CD8-positive, alpha-beta memory T cell (primary cell): ENCODE results near the gene AGAP5. TPM values are rescaled to one million over a fixed set of nuclear protein-coding genes. Genes with fewer than 3 reads are reported as not detected.
A peak's percentile ranks its signal among the peaks of the same experiment; 100 is the strongest.

ENCODE experiments used
- CTCF ChIA-PET: fragments of 350-600 bp; sonication (Branson Sonifier 250); formaldehyde crosslinking; loops from one replicate; lab custom pipeline; 2021; ENCODE audit warnings: antibody characterized with exemption; lab: Charles Lee
- POLR2A ChIA-PET: fragments of 350-600 bp; sonication (Branson Sonifier 250); formaldehyde crosslinking; loops from one replicate; lab custom pipeline; 2021; ENCODE audit warnings: antibody characterized with exemption; lab: Charles Lee
- DNase-seq, 5 donors: peaks; one replicate each; pipeline versions ENCODE4 v3.0.0 to v3.0.0-alpha.2; 2020 to 2022; ENCODE audit warnings: mixed read lengths in 1 of 5
- H3K27ac ChIP-seq: one replicate; pipeline ENCODE4 v1.7.0; 2013; ENCODE audit warnings: low read depth, mild to moderate bottlenecking, low read length, moderate library complexity
- H3K27me3 ChIP-seq: 2 replicates; pipeline ENCODE4 v1.7.0; 2013; ENCODE audit warnings: low read length, mild to moderate bottlenecking; ENCODE audit not compliant: insufficient read depth, poor library complexity, severe bottlenecking
- H3K36me3 ChIP-seq: 2 replicates; pipeline ENCODE4 v1.7.0; 2013; ENCODE audit warnings: mild to moderate bottlenecking, low read length, moderate library complexity; ENCODE audit not compliant: insufficient read depth
- H3K4me1 ChIP-seq: 2 replicates; pipeline ENCODE4 v1.7.0; 2013; ENCODE audit warnings: mild to moderate bottlenecking, low read length, moderate library complexity; ENCODE audit not compliant: insufficient read depth
- H3K4me3 ChIP-seq: 2 replicates; pipeline ENCODE4 v1.7.0; 2013; ENCODE audit warnings: mild to moderate bottlenecking, low read length
- H3K9me3 ChIP-seq: 2 replicates; pipeline ENCODE4 v1.7.0; 2013; ENCODE audit warnings: mild to moderate bottlenecking, low read length
- H3K27ac Mint-ChIP-seq, 8 donors: one replicate each; pipeline ENCODE4 v1.8.0; 2020 to 2021; ENCODE audit warnings: mixed read lengths in 8 of 8, mild to moderate bottlenecking in 6 of 8, inconsistent platforms in 3 of 8, moderate library complexity in 3 of 8
- H3K27me3 Mint-ChIP-seq, 2 donors: one replicate each; pipeline ENCODE4 v1.8.0; 2020 to 2021; ENCODE audit warnings: mixed read lengths in 2 of 2, mild to moderate bottlenecking in 1 of 2, moderate library complexity in 1 of 2
- H3K36me3 Mint-ChIP-seq, 3 donors: one replicate each; pipeline ENCODE4 v1.8.0; 2020 to 2021; ENCODE audit warnings: mixed read lengths in 3 of 3, inconsistent platforms in 1 of 3, mild to moderate bottlenecking in 1 of 3
- H3K4me1 Mint-ChIP-seq, 3 donors: one replicate each; pipeline ENCODE4 v1.8.0; 2020 to 2021; ENCODE audit warnings: mixed read lengths in 3 of 3, inconsistent platforms in 1 of 3, mild to moderate bottlenecking in 1 of 3
- H3K4me3 Mint-ChIP-seq, 7 donors: one replicate each; pipeline ENCODE4 v1.8.0; 2020 to 2021; ENCODE audit warnings: mixed read lengths in 7 of 7, mild to moderate bottlenecking in 6 of 7, moderate library complexity in 4 of 7, inconsistent platforms in 2 of 7
- H3K9me3 Mint-ChIP-seq, 5 donors: one replicate each; pipeline ENCODE4 v1.8.0; 2020 to 2022; ENCODE audit warnings: mixed read lengths in 5 of 5, mild to moderate bottlenecking in 3 of 5, moderate library complexity in 2 of 5, inconsistent platforms in 1 of 5
- polyA plus RNA-seq: library from polyadenylated mRNA; unstranded; fragments of 300-500 nt; fragmentation: Illumina TruSeq; gene quantifications from one replicate; pipeline ENCODE4 v1.2.3, GENCODE V29; 2021
- total RNA-seq, 2 experiments: library from RNA; stranded (reverse); gene quantifications; one replicate each; pipeline ENCODE4 v1.2.3, GENCODE V29; 2021

The AGAP5 gene
- total and polyA plus RNA-seq, 3 experiments from 2014 or later: 0.45 to 8.6 (median 7.4) TPM

GRCh38 chr10:73734796-73735305, 36.9 kb upstream of the AGAP5 start:
- Histone ChIP-seq H3K4me1 (peaks cover 10% of the 10 kb centered on the region), H3K9me3 (no peaks in the 10 kb centered on the region), H3K27ac (no peak overlapping the region), H3K4me3 (no peak overlapping the region), H3K36me3 (no peaks in the 10 kb centered on the region), H3K27me3 (no peaks in the 10 kb centered on the region)
- DNase-seq: no peak
- Mint-ChIP-seq H3K27me3 (peaks cover 0 to 3% of the 10 kb centered on the region in 2 donors), H3K4me1 (peaks cover 12 to 34% (median 18%) of the 10 kb centered on the region in 3 donors), H3K4me3 (no peak overlapping the region), H3K27ac (no peak overlapping the region), H3K9me3 (no peaks in the 10 kb centered on the region), H3K36me3 (peaks cover 0 to 37% (median 0%) of the 10 kb centered on the region in 3 donors)
- ChIA-PET POLR2A (no interaction called here), CTCF (interaction anchor here (0.8 kb wide), 1 partner anchor 9 kb away, joined by 3 read pairs; no protein-coding TSS in a partner anchor)

DNA sequence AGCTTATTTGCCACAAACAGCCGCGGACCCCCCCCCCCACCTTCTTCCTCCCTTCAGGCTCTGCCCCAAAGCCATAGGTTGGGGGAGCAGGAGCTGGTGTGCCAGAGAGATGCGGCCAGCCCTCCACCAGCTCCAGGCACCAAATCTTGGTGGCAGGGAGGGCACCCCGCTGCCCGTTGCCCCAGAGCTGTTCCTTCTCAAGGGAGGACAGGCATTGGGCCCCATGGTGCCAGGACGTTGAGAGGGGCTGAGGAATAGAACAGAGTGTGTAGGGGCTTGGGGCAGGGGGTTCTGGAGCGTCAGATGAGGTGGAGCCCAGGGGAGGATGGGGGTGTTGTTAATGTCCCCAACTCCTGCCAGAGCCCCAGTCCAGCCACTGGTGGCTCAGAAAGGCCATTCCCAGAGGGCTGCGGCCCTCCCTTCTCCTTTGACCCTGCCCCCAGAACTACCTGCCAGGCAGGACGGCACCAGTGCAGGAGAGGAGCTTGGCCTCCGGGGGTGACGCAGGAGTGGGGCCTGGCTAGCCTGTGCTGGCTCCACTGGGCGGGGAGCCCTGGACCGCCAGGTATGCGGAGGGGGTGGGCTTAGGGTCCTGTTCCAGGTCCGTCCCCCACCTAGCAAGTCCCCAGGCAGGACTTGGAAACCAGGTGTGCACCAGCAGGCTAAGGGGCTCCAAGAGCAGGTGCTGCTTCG, 36.3 kb upstream of the AGAP5 start:
- ChIA-PET CTCF (interaction anchor here (0.6 to 0.7 kb wide), 3 partner anchors 8 to 268 kb away, joined by 3 to 6 read pairs (median 3); no protein-coding TSS in a partner anchor), POLR2A (interaction anchor here (0.7 kb wide), 1 partner anchor 52 kb away, joined by 3 read pairs; no protein-coding TSS in a partner anchor)
- Histone ChIP-seq H3K27ac (no peak overlapping the region), H3K36me3 (no peaks in the 10 kb centered on the region), H3K4me1 (peaks cover 10% of the 10 kb centered on the region), H3K9me3 (no peaks in the 10 kb centered on the region), H3K4me3 (no peak overlapping the region), H3K27me3 (no peaks in the 10 kb centered on the region)
- peaks cover 17 to 39% (median 22%) of the 10 kb centered on the region in 3 donors for H3K4me1 Mint-ChIP-seq
- no peak overlapping the region for H3K4me3 Mint-ChIP-seq
- peak overlapping the region in 1 of 8 donors; percentile 52 for H3K27ac Mint-ChIP-seq
- H3K36me3 Mint-ChIP-seq: peaks cover 0 to 38% (median 0%) of the 10 kb centered on the region in 3 donors
- DNase-seq: no peak
- H3K9me3 Mint-ChIP-seq: no peaks in the 10 kb centered on the region
- H3K27me3 Mint-ChIP-seq: peaks cover 0 to 3% of the 10 kb centered on the region in 2 donors

- no peak overlapping the region for H3K27ac ChIP-seq
- H3K4me1 ChIP-seq: peaks cover 10% of the 10 kb centered on the region
- Mint-ChIP-seq H3K36me3 (peaks cover 0 to 37% (median 0%) of the 10 kb centered on the region in 3 donors), H3K4me1 (peaks cover 17 to 39% (median 22%) of the 10 kb centered on the region in 3 donors), H3K9me3 (no peaks in the 10 kb centered on the region), H3K27ac (no peak overlapping the region), H3K4me3 (no peak overlapping the region), H3K27me3 (peaks cover 0 to 3% of the 10 kb centered on the region in 2 donors)
- no peak overlapping the region for H3K4me3 ChIP-seq
- no peak for DNase-seq
- H3K27me3 ChIP-seq: no peaks in the 10 kb centered on the region
- no peaks in the 10 kb centered on the region for H3K36me3 ChIP-seq
- H3K9me3 ChIP-seq: no peaks in the 10 kb centered on the region
- POLR2A ChIA-PET: no interaction called here
- CTCF ChIA-PET: interaction anchor here (0.7 to 2.7 kb wide), 3 partner anchors 10 to 220 kb away, joined by 3 to 19 read pairs (median 3); partner anchors contain the start of gene SEC24C
Measured at GRCh38 chr10:73732931-73733623, 35.2 kb upstream of the AGAP5 start.

DNA sequence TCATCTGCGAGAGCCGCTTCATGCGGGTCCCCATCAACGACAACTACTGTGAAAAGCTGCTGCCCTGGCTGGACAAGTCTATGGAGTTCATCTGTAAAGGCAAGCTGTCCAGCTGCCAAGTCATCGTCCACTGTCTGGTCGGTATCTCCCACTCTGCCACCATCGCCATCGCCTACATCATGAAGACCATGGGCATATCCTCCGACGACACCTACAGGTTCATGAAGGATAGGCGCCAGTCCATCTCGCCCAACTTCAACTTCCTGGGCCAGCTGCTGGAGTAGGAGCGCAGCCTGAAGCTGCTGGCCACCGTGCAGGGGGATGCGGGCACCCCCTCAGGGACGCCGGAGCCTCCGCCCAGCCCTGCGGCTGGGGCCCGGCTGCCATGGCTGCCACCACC, 34.5 kb upstream of the AGAP5 start:
- H3K4me1 ChIP-seq: peaks cover 10% of the 10 kb centered on the region
- CTCF ChIA-PET: interaction anchor here (1.3 to 2.7 kb wide), 2 partner anchors 10 to 147 kb away, joined by 3 to 19 read pairs; partner anchors contain the start of gene SEC24C
- Mint-ChIP-seq H3K4me3 (peak overlapping the region; percentile 28 to 86 (median 73)), H3K27me3 (peaks cover 0 to 3% of the 10 kb centered on the region in 2 donors), H3K9me3 (no peaks in the 10 kb centered on the region), H3K36me3 (peaks cover 0 to 36% (median 0%) of the 10 kb centered on the region in 3 donors), H3K27ac (peak overlapping the region in 6 of 8 donors; percentile 7 to 61 (median 32)), H3K4me1 (peaks cover 17 to 39% (median 22%) of the 10 kb centered on the region in 3 donors)
- H3K27me3 ChIP-seq: no peaks in the 10 kb centered on the region
- DNase-seq: no peak
- H3K27ac ChIP-seq: no peak overlapping the region
- no peaks in the 10 kb centered on the region for H3K36me3 ChIP-seq
- no peaks in the 10 kb centered on the region for H3K9me3 ChIP-seq
- no peak overlapping the region for H3K4me3 ChIP-seq
- POLR2A ChIA-PET: interaction anchor here (3.4 kb wide), 1 partner anchor 11 kb away, joined by 32 read pairs; the partner anchor contains the start of gene SEC24C

- CTCF ChIA-PET: interaction anchor here (0.9 to 2.7 kb wide), 5 partner anchors 11 to 148 kb away, joined by 3 to 19 read pairs (median 3); partner anchors contain the start of gene SEC24C
- Mint-ChIP-seq H3K27ac (peak overlapping the region in 6 of 8 donors; percentile 17 to 99 (median 58)), H3K4me1 (peaks cover 17 to 43% (median 24%) of the 10 kb centered on the region in 3 donors), H3K27me3 (peaks cover 0 to 3% of the 10 kb centered on the region in 2 donors), H3K9me3 (no peaks in the 10 kb centered on the region), H3K4me3 (peak overlapping the region; percentile 28 to 100 (median 73)), H3K36me3 (peaks cover 0 to 38% (median 0%) of the 10 kb centered on the region in 3 donors)
- no peaks in the 10 kb centered on the region for H3K9me3 ChIP-seq
- no peak overlapping the region for H3K4me3 ChIP-seq
- no peak for DNase-seq
- H3K36me3 ChIP-seq: peaks cover 4% of the 10 kb centered on the region
- no peaks in the 10 kb centered on the region for H3K27me3 ChIP-seq
- peaks cover 10% of the 10 kb centered on the region for H3K4me1 ChIP-seq
- POLR2A ChIA-PET: interaction anchor here (3.4 kb wide), 1 partner anchor 12 kb away, joined by 32 read pairs; the partner anchor contains the start of gene SEC24C
- H3K27ac ChIP-seq: no peak overlapping the region
Measured at GRCh38 chr10:73731588-73732375, 33.9 kb upstream of the AGAP5 start.

- H3K4me1 ChIP-seq: peaks cover 10% of the 10 kb centered on the region
Measured at GRCh38 chr10:73730153-73730906, 32.4 kb upstream of the AGAP5 start.

More at GRCh38 chr10:73730153-73730906, 32.4 kb upstream of the AGAP5 start:
- H3K27ac Mint-ChIP-seq: peak overlapping the region; percentile 88 to 100 (median 98)
- H3K27ac ChIP-seq: peak overlapping the region; percentile 82
- peak overlapping the region; percentile 78 for H3K4me3 ChIP-seq
- POLR2A ChIA-PET: interaction anchor here (0.8 to 3.4 kb wide), 7 partner anchors 11 to 234 kb away, joined by 3 to 32 read pairs (median 5); partner anchors contain the start of gene SEC24C
- DNase-seq: peak; percentile 78 to 90 (median 85)
- peaks cover 17 to 38% (median 24%) of the 10 kb centered on the region in 3 donors for H3K4me1 Mint-ChIP-seq
- H3K9me3 ChIP-seq: no peaks in the 10 kb centered on the region
- no peaks in the 10 kb centered on the region for H3K27me3 ChIP-seq
- CTCF ChIA-PET: interaction anchor here (0.9 to 2.7 kb wide), 7 partner anchors 12 to 149 kb away, joined by 3 to 19 read pairs (median 3); partner anchors contain the start of gene SEC24C
- peaks cover 0 to 3% of the 10 kb centered on the region in 2 donors for H3K27me3 Mint-ChIP-seq
- H3K36me3 ChIP-seq: peaks cover 11% of the 10 kb centered on the region
- no peaks in the 10 kb centered on the region for H3K9me3 Mint-ChIP-seq
- H3K4me3 Mint-ChIP-seq: peak overlapping the region; percentile 92 to 100 (median 97)
- peaks cover 0 to 44% (median 2%) of the 10 kb centered on the region in 3 donors for H3K36me3 Mint-ChIP-seq
